DMS53 (cell line): Measurements from ENCODE around the gene RALGAPA1.
"Not testable (repeated sequence)": the region's sequence is repeated elsewhere in the genome, so short reads cannot be mapped to it uniquely, and the experiment has no call there.

Experiments used
- DNase-seq: peaks from one replicate; lab custom pipeline; 2025; lab: John Stamatoyannopoulos, UW

Gene RALGAPA1

GRCh38 chr14:35699791-35700444, 109.2 kb downstream of the RALGAPA1 start:
- DNase-seq, result no peak

DNA sequence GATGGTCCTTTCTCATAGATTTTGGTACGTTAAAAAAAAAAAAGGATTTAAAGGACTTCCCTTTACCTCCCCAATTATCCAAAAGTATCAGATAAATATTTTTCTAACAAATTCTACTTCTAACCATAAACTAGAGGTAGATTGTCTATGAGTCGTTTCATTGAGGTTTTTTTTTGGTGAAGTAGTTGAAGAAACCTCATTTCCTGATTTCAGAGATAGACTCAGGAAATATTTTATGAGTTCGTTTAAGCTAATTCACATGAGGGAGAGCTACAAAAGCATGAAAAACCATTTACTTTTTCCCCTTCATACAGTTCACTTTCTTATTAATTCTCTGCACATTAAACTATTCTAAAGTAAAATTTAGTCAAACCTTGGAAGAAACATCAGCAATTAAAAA, 112.5 kb downstream of the RALGAPA1 start:
- no peak for DNase-seq

DNA sequence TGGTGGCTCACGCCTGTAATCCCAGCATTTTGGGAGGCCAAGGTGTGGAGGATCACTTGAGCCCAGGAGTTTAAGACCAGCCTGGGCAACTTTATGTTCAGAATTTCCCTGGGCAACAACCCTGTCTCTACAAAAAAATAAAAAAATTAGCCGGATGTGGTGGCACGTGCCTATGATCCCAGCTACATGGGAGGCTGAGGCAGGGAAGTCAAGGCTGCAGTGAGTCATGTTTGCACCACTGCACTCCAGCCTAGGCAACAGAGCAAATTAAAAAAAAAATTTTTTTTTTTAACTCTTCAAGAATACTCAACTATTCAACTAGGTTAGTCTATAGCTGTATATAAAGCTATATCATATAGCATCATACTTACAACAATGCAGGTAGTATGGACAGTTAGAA, 113.0 kb downstream of the RALGAPA1 start:
- no peak for DNase-seq

- no peak for DNase-seq
Observed at GRCh38 chr14:35695647-35696046, 113.4 kb downstream of the RALGAPA1 start.

DNA sequence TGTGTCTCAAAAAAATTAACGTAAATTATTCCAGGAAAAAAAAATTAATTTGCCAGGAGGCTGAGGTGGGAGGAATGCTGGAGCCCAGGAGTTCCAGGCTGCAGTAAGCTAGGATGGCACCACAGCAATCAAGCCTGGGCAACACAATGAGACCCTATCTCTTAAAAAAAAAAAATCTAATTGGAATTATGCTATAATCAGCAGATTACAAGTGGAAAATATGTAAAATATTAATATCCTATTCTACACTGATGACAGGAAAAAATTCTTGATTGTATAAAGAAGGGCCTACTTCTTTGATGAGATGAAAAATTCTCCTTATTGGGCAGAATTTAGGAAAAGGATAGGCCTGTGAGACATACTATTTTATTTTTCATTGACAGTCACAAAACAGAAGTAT, 114.0 kb downstream of the RALGAPA1 start:
- no peak for DNase-seq

DNA sequence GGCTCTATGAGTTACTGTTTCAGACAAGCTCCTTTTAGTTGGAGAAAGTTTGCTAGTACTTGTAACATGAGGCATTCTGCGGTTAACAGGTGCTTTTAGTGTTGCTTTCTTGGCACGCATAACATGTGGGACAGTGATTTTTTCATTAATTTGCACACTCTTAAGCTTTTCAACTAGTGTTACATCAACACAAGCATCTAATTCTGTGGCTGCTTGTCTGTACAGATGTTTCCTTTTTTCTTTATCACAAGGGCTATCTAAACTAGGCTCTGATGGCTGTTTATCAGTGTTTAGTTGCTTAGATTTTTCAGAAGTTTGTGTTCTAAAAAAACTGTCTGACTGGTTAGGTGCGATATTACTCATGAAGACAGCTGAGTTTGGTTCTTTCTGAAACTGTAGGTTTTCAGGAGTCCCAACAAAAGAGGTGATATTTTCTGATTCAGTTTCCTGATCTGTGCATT, 120.1 kb downstream of the RALGAPA1 start:
- DNase-seq, result no peak

- no peak for DNase-seq
Observed at GRCh38 chr14:35688126-35688826, 120.8 kb downstream of the RALGAPA1 start.

GRCh38 chr14:35687335-35687939, 121.7 kb downstream of the RALGAPA1 start:
- peak; percentile 75 for DNase-seq

DNA sequence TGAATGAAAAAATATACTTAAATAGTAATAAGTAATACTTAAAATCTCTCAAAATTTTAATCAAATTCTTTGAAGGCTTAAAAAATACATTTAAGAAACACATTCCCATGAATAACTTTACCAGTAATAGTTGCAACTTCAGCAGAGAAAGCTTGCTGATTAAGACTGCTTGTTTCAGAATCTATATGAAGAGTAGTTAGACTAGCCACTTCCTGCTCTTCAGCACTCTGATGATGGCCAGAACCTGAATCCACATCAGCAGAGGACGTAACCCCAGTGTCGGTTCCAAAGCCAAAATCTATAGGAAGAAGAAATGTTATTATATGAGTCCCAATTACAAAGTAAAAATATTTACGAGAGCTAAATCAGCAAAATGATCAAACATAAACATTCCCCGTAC, 125.4 kb downstream of the RALGAPA1 start:
- not testable (repeated sequence) for DNase-seq

DNA sequence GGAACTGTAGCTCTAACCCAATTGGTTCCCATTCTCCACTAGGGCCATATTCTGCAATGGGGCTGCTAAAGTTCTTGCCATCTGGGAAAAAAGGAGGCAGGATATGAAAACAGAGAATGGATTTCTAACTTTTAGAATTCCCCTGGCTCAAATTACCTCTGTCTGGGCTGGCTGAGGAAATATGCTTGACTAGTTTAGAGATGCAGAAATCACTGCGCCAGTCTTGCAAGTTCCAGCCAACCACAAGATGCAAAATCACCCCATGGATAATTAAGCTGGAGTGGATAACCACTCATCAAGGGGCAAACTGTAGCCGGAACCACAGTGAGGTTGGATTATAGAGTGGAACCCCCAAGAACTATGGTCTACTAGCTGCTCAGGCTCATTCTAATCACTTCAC, 126.3 kb downstream of the RALGAPA1 start:
- DNase-seq, result no peak

- DNase-seq, result no peak
Observed at GRCh38 chr14:35678403-35679028, 130.6 kb downstream of the RALGAPA1 start.

DNA sequence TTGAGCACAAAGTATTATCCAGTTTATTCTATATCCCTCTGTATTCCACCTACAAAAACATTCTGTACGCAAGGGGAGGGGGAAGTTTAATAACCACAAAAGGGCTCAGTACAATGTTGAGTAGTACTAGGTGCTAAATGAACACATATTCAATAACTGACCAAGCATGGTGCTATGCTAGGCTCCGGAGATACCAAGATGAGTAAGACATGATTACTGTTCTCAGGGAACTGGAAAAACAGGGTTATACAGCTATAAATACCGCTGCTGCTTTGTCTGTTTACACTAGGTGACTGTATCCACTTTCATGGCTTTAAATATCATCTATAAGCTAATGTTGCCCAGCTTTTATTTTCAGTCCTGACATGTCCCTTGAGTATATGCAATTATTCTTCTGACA, 139.3 kb downstream of the RALGAPA1 start:
- peak; percentile 93 for DNase-seq

GRCh38 chr14:35666429-35667043, 142.6 kb downstream of the RALGAPA1 start:
- no peak for DNase-seq

GRCh38 chr14:35661875-35662274, 147.2 kb downstream of the RALGAPA1 start:
- DNase-seq, result no peak

DNA sequence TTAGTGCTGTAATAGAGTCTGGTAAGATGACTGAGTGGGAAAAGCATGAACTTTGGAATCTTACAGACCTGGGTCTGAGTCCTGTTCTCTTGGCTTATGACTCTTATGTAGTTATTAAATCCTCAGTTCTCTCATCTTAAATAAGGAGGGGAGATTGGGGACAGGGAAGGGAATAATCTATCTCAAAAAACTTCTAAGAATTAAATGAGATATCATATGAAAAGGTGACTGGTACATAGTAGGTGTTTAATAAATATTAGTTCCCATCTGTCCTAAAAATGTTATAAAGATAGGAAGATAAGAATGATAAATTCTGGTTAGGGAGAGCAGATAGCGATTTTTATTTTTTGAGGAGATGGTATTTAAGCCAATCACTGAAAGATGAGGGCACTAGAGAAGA, 156.1 kb downstream of the RALGAPA1 start:
- no peak for DNase-seq

DNA sequence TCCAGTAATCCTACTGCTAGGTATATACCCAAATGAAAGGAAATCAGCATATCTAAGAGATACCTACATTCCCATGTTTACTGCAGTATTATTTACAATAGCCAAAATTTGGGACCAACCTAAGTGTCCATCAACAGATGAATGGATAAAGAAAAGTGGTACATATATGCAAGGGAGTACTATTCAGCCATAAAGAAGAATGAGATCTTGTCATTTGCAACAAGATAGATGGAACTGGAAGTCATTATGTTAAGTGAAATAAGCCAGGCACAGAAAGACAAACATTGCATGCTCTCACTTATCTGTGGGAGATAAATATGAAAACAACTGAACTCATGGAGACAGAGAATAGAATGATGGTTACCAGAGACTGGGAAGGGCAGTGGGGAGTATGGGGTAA, 165.6 kb downstream of the RALGAPA1 start:
- DNase-seq, result no peak

DNA sequence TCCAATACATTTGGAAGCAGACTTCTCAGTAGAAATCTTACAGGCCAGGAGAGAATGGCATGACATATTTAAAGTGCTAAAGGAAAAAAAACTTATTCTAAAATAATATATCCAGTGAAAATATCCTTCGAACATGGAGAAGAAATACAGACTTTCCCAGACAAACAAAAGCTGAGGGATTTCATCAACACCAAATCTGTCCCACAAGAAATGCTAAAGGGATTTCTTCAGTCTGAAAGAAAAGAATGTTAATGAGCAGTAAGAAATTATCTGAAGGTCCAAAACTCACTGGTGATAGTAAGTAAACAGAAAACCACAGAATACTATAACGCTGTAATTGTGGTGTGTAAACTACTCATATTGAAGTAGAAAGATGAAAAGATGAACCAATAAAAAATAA, 171.2 kb downstream of the RALGAPA1 start:
- DNase-seq, result no peak

DNA sequence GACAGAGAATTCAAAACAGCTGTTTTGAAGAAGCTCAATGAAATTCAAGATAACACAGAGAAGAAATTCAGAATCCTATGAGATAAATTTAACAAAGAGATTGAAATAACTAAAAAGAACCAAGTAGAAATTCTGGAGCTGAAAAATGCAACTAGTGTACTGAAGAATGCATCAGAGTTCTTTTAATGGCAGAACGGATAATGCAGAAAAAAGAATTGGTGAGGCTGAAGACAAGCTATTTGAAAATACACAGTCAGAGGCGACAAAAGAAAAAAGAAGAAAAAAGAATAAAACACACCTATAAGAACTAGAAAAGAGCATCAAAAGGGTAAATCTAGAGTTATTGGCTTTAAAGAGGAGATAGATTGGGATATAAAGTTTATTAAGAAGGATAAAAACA, 171.8 kb downstream of the RALGAPA1 start:
- DNase-seq, result no peak

DNA sequence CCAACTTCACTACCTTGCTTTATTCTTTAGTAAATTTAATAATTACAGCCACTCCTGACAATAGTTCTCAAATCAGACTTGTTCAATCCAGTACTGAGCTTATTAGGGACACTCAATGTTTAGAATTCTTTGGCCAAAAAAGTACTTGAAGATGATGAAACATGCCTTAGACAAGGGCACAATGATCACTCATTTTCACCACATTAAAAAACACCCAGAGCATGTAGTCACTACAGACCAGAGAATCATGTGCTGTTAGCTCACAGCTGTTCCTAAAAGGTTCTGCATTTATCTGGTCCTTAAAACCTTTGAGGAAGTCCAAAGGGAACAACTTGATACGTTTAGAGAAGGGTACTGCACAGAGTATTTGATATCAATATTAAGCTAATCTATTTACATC, 176.4 kb downstream of the RALGAPA1 start:
- DNase-seq, result no peak

DNA sequence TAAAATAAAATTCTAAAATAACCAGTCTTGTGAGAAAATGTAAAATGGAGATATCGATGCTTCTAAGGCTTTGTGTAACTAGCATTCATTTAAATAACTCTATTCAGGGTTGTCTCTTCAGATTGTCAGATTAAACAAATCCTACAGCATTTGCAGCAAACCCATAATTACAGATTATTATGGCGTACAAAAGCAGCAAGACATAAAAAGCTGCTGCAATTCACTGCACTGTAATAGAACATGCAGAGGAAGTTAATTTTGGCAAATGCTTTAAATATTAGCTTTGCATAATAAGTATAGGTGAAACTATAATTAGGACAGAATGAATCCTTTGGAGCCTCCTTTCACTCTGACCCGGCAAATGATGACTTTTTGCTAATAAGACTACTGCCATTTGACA, 176.8 kb downstream of the RALGAPA1 start:
- DNase-seq, result no peak

DNA sequence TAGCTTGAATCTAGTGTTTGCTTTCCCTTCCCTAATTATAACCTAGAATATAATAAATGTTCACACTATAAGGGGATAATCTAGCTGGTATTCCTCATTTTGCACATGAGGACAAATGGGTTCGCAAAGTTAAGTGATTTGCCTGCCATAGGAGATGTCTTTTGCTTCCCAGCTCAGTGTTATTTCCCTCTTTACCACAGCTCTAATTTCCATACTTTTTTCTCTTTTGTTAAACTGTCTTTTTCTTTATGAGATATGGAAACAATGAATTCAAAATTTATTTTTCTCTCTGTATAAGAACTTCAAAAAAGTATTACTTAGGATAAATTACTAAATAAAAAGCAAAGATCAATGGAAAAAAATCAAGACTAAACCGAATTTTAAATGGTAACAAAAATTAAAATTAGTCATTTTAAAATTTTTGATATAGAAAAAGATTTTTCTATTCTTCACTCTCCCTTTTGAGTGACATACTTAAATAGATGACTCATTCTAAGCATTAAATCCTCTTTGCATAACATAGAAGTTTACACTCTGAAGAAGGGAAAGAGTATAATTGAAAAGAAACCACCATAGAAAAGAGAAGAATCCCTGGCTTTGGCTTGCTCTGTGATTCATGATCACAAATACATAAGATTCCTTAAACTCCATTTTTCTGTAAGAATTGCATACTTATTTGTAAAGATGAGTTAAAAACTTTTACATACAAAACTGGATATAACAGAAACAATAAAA, 177.9 kb downstream of the RALGAPA1 start:
- no peak for DNase-seq

GRCh38 chr14:35628989-35629388, 180.1 kb downstream of the RALGAPA1 start:
- no peak for DNase-seq
